IPS-18c (cell line): ENCODE results near the gene FGFR1OP2.
"Not testable (repeated sequence)": the region's sequence is repeated elsewhere in the genome, so short reads cannot be mapped to it uniquely, and the experiment has no call there.

Experiments
- H3K4me3 ChIP-seq: 2 replicates; pipeline ENCODE4 v1.7.0; 2013; ENCODE audit warnings: low read depth, mild to moderate bottlenecking, low read length, moderate library complexity; ENCODE audit not compliant: insufficient read depth
- H3K9me3 ChIP-seq: one replicate; pipeline ENCODE4 v1.6.1; 2013; ENCODE audit warnings: mild to moderate bottlenecking, low read length, moderate library complexity; ENCODE audit not compliant: control insufficient read depth, insufficient read depth

FGFR1OP2 gene

DNA sequence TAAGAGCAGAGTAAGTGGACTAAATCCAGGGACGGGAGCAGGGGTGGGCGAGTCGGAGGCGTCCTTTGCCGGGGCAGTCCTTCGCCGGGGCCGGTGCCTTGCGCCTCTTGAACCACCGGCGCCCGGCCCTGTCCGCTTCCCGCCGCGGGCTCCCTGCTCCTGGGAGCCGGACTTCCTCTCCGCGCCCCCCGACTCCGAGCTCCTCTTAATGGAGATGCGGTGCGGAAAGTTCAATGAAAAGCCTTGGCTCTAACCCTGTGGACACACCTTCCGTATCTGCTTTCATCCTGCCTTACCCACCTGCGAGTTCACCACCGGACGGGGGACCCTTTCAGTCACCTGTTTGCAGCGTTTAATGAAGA lies 412 bp downstream of the FGFR1OP2 start:
- Histone ChIP-seq H3K4me3 (peak overlapping the region; percentile 85), H3K9me3 (no peaks in the 10 kb centered on the region)

DNA sequence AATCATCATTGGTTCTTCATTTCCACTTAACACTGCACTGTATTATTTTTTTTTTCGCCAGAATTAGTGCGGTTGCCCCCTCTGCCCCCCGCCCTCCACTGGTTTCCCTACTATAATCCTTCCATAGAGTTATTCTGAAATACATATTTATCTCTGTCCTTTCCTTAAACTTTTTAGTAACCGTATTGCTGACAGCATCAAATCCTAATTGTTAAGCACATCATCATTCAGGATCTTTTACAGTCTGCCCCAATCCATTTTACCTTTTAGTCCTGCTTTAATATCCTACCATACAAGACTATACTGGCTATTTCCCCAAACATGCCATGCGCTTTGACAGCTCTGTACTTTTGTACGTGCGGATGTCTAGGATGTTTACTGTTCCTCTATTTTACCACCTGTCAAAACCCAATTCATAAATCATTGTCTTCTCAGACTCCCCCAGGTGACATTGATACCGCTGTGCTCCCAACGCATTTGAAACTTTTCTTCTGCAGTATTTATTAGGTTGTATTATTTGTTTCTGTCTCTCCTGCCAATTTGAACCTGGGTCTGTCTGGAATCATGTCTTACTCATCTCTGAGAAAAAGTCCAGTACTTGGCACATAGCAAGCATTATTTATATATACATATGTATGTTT lies 1.0 kb downstream of the FGFR1OP2 start:
- H3K4me3 ChIP-seq: peak overlapping the region; percentile 85

DNA sequence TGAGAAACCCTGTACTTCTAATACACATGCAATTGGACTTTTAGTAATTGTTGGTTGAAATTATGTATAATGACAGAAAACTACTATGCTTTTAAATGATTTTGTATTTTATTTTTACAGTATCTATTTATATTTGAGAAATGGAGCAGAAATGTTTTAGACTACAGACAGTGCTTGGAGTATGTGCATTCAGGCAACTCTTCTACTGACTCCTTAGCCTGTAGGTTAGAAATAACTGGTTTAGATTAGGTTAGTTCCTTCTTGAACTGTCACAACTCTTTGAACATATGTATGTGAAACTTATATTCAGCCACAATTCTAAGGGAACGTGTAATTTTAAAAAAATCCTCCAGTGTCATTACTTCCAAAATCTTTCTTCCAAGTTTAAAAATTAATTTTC lies 1.7 kb downstream of the FGFR1OP2 start:
- H3K4me3 ChIP-seq: no peak overlapping the region
- no peaks in the 10 kb centered on the region for H3K9me3 ChIP-seq

More for the DNA sequence above, 1.0 kb downstream of the FGFR1OP2 start:
- H3K9me3 ChIP-seq: no peaks in the 10 kb centered on the region

DNA sequence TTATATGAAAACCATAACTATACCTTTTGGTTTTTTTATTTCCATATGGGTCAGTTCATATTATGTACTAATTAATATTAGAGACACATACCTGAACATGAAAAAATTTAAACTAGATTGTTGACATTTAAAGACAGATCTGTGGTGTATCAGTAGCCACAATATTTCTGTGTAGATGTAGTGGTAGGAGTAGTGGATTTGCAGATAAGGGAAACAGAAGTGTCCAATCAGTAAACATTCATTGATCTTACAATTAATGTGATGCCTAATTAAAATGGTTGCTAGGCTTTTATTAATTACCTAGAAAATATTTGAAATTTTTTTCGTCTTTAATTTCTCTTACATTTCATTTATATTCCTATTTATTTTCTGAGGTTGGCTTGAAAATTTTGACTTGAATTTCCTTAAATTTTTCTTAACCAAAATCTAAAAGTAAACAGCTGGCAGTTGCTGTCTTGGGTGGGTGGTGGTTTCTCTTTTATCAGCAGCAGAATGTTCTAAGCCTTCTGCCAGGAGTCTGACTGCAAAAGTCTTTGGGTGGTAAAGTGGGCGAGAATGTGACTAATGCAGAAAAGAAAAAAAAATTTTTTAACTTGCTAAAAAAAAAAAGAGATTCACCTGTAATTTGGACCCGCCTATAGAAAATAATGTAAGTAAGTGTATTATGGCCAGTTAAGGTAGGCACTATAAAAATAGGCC lies 2.4 kb downstream of the FGFR1OP2 start:
- Histone ChIP-seq H3K9me3 (no peaks in the 10 kb centered on the region), H3K4me3 (no peak overlapping the region)

DNA sequence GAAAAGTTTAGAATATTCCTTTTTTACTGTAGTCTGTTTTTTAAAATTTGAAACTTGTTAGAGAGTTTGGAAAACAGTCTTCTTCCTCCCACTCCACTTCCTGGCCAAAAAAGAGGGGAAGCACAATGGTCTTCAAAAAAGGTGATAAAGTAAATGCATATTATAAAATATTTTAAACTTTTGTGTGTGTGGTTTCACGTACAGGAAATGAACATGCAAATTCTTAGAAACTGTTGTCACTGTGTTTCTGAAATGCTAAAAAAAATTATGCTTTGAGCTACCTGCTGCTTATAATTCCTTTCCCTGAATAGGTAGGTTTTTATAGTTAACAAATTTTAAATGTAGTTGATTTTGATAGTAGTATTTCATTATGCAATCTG lies 2.9 kb downstream of the FGFR1OP2 start:
- Histone ChIP-seq H3K4me3 (no peak overlapping the region), H3K9me3 (no peaks in the 10 kb centered on the region)

DNA sequence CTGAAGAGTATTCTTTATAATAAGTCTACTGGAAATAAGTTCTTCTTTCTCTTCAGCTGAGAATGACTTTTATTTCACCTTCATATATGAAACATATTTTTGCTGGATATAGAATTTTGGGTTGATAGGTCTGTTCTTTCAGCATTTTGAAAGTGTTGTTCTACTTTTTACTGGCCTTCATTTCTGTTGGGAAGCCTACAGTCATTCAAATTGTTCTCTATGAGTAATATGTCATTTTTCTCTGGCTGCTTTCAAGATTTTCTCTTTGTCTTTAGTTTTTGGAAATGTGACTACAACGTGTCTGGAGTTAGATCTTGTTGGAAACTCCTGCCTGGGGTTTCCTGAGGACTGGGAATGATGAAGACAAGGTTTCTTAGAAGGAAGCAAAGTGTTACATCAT lies 10.0 kb downstream of the FGFR1OP2 start:
- H3K9me3 ChIP-seq: no peaks in the 10 kb centered on the region
- no peak overlapping the region for H3K4me3 ChIP-seq

DNA sequence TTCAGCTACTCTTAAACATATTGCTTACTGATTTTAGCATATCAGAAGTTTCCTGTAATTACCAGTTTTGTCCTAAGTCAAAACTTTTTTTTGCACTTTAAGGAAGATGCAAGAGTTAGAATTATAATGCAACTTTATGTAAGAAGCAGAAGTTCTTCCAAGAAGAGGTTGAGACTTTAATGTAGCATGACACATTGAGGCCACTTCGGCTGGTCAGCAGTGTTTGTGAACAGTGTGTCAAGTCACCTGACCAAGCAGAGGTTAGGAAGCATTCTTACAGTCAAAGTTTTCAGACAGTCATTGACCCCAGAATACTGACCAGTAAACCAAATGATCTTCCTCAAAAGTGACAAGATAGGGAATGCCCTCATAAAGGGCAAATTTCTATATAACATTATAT lies 15.2 kb downstream of the FGFR1OP2 start:
- H3K4me3 ChIP-seq: no peak overlapping the region
- no peaks in the 10 kb centered on the region for H3K9me3 ChIP-seq

DNA sequence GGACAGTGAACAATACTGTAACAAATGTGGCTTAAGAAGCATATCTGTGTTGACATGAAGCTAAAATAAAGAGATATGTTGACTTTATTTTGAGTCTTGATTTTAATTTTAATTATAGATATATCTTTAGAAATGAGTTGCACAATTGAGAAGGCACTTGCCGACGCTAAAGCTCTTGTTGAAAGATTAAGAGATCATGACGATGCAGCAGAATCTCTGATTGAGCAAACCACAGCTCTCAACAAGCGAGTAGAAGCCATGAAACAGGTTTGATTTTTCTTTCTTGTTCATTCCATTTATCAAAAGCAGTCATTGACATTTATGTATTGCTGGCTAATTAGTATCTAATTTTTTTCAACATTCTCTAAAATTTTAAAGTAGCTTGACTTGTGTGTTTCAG lies 15.8 kb downstream of the FGFR1OP2 start:
- no peak overlapping the region for H3K4me3 ChIP-seq
- H3K9me3 ChIP-seq: no peaks in the 10 kb centered on the region

DNA sequence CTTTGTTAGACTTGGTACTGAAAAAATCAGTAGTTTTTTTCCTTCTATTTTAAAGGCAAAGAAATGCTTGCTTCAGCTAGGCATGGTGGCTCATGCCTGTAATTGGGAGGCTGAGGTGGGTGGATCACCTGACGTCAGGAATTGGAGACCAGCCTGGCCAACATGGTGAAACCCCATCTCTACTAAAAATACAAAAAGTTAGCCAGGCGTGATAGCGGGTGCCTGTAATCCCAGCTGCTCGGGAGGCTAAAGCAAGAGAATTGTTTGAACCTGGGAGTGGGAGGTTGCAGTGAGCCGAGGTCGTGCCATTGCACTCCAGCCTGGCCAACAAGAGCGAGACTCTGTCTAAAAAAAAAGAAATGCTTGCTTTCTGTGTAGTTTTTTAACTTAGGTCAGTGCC lies 23.1 kb downstream of the FGFR1OP2 start:
- H3K4me3 ChIP-seq, H3K9me3 ChIP-seq: not testable (repeated sequence)

DNA sequence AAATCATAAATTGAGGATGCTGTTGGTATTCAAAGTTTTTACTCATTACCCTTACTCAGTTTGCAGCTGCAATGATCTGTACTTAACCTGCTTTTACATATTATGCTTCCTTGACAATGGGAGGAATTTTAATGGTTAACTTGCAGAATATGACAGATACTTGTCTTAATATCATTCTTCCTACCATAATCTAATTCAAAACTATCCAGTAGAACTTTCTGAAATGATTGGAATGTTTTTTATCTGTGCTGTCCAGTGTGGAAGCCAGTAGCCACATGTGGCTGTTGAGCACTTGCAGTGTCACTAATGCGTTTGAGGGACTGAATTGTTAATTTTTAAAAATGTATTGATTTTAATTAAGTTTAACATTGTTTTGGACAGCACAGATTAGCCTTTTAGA lies 23.5 kb downstream of the FGFR1OP2 start:
- H3K4me3 ChIP-seq: no peak overlapping the region
- H3K9me3 ChIP-seq: no peaks in the 10 kb centered on the region

DNA sequence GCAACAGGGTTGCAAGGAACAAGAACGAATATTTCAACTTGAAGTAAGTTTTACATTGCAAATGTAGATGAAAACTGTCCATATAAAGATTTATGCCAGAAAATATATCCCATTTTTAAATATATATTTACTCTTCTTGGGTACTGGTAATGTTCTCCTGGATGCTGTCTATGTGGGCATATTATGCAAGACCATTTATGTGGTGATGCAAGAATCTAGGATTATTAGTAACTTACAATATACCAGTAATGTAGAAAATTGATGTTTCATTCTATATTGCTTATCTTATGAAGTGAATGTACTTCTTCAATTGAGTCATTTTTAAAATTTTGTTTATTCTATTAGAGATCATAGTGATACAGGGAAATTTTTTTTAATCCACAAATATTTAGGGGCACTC lies 25.1 kb downstream of the FGFR1OP2 start:
- no peaks in the 10 kb centered on the region for H3K9me3 ChIP-seq
- H3K4me3 ChIP-seq: no peak overlapping the region

DNA sequence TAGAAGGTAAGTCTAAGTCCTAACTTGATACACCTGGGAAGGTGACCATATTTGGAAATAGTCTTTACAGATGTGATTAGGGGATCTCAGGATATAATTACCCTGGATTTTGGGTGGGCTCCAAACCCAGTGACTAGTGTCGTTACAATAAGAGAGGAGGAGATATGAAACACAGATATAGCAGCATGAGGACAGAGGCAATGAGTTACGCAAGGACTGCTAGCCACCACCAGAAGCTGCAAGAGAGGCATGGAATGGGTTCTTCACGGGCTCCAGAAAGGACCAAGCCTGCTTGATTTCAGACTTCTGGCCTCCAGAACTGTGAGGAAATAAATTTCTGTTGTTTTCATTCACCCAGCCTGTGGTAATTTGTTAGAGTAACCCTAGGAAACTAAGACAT lies 28.6 kb downstream of the FGFR1OP2 start:
- H3K4me3 ChIP-seq: no peak overlapping the region
- no peaks in the 10 kb centered on the region for H3K9me3 ChIP-seq

DNA sequence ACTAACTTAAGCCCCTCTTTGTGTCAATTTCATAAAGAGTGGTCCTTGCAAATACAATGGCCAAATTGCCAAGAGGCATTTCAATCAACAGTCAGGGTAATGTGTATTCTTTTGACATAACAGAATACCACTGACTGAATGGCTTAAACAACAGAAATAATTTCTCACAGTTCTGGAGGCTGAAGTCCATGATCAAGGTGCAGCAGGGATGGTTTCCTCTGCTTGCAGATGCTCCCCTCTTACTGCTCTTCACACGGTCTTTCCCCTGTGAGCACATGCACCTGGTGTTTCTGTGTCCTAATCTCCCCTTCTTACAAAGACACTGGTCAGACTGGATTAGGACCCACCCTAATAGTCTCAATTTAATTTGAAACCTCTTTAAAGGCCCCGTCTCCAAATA lies 31.9 kb downstream of the FGFR1OP2 start:
- H3K9me3 ChIP-seq: no peaks in the 10 kb centered on the region
- H3K4me3 ChIP-seq: no peak overlapping the region

DNA sequence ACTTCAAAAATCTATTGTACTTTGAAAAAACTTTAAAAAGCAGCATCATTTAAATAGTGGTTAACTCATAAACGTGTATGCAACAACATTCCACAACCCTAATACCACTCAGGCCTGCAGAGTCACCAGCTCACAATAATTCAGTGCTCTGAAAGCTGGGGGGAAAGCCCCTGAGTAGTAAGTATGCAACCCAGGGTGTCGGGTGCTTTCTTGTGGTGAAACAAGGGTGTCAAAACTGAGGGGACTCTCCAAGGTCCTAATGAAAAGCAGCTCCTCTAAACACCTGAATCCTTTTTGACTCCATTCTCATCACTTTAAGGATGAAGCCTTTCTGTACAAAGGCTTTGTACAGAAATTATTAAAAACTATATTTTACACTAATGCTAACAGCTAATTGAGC lies 33.7 kb downstream of the FGFR1OP2 start:
- H3K4me3 ChIP-seq: no peak overlapping the region
- H3K9me3 ChIP-seq: no peaks in the 10 kb centered on the region

DNA sequence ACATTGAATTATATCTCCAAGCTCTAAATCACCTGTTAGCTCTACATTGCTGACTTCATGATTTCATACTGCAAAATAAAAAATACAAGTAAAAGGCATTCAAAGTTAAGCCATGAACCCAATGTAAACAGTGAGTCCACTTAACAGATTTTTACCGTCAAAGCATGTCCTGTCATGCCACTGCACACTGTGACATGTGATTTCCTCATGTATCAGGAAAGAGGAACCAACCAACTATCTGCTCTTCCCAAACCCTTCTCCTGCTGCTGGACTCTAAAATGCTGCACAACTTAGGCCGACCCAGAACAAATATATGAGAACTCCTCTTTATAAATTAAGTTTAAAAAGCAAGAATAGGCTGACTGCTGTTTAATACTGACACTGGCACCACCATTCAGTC lies 38.4 kb downstream of the FGFR1OP2 start:
- Histone ChIP-seq H3K9me3 (no peaks in the 10 kb centered on the region), H3K4me3 (no peak overlapping the region)

DNA sequence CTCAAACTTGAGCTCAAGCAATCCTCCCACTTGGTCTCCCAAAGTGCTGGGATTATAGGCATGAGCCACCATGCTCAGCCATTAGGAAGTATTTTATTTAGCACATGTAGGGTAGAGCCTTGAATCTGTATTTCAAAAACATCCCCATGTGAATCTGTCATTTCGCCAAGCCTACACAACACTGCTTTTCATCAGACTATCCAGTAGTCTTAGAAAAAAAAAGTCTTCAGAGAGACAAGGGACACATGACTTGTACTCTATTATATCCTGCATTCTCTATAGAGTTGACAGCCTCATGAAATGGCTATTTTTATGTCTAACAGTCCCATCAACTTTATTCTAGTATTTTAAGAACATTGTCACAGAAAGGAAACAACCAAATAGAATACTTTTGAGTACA lies 40.5 kb downstream of the FGFR1OP2 start:
- no peaks in the 10 kb centered on the region for H3K9me3 ChIP-seq
- H3K4me3 ChIP-seq: no peak overlapping the region

DNA sequence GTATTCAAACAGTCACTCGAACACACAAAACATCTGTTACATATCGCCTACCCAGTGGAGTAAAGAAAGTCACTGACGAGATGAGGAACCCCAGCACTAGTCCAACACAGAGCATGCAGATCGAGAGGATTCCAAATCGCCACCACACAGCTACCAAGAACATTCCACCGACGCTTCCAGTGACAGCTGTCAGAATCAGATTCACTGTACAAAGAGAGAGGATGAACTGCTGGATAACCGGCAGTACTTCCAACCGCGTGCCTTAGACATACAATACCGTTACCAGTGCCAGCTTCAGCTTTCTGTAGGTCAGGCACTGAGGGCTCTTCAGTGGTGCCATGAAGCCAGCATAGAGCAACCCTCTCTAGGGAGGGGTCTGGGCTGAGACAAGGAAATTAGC lies 41.5 kb downstream of the FGFR1OP2 start:
- no peak overlapping the region for H3K4me3 ChIP-seq

DNA sequence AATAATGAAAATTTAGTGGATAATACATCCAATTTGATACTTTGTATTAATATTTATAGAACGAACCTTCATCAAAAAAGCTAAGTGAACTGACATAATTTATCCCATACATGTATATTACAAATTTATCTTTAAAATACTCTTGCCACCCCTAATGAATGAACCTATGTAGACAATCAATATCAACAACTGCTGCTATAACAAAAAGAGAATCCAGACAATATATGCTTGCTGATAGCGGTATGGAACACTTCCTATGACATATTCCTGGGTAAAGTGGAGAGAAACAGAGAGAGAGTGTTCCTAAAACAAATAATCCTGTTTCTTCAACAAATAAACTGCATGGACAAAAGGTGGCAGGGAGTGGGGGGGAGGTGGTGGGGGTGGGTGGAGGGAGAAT lies 44.6 kb downstream of the FGFR1OP2 start:
- Histone ChIP-seq H3K9me3 (no peaks in the 10 kb centered on the region), H3K4me3 (no peak overlapping the region)

More for the DNA sequence above, 41.5 kb downstream of the FGFR1OP2 start:
- H3K9me3 ChIP-seq: no peaks in the 10 kb centered on the region
